Activated CD8-positive, alpha-beta memory T cell treated with anti-CD3 and anti-CD28 coated beads for 36 hours (primary cell): ENCODE measurements around the gene RAPGEF4. TPM values are rescaled to one million over a fixed set of nuclear protein-coding genes. Genes with fewer than 3 reads are reported as not detected.
"Not testable (repeated sequence)": the region's sequence is repeated elsewhere in the genome, so short reads cannot be mapped to it uniquely, and the experiment has no call there.

ENCODE experiments used
- CTCF ChIA-PET: fragments of 350-600 bp; sonication (Branson Sonifier 250); formaldehyde crosslinking; loops from one replicate; lab custom pipeline; 2021; ENCODE audit warnings: antibody characterized with exemption; lab: Charles Lee
- POLR2A ChIA-PET: fragments of 350-600 bp; sonication (Branson Sonifier 250); formaldehyde crosslinking; loops from one replicate; lab custom pipeline; 2021; ENCODE audit warnings: antibody characterized with exemption; lab: Charles Lee
- total RNA-seq, 2 experiments: library from RNA; stranded (reverse); gene quantifications; one replicate each; pipeline ENCODE4 v1.2.3, GENCODE V29; 2021

RAPGEF4 gene
- total RNA-seq, 2 experiments from 2014 or later, result not detected

DNA sequence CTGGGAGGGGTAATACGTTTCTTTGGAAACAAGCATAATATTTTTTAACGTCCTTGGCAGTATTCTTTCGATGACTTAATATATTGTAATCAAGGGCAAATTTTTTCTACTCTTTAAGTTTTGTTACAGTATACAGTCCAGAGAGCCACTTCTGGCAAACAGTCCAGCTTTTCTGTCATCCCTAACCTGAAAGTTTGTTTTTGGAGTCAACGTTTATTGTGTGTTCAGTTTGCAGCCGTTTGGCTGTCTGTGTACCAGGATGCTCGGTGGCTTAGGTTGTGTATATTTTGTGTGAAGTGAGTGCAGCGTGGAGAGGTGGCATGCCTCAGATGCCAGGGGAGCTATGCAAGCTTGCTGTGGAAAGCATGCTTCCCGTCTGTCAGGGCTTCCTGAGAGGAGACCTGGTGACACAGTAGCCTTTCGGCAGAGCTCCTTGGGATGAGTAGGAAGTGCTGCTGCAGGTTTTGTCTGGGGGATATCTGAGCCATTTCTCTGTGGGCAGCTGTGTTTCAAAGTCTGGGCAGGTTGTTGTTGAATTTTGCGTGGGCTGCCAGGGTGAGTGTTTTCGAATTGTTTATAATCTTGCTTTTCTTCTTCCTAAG lies 354.7 kb downstream of the RAPGEF4 start:
- CTCF ChIA-PET, result no interaction called here
- POLR2A ChIA-PET, result no interaction called here

DNA sequence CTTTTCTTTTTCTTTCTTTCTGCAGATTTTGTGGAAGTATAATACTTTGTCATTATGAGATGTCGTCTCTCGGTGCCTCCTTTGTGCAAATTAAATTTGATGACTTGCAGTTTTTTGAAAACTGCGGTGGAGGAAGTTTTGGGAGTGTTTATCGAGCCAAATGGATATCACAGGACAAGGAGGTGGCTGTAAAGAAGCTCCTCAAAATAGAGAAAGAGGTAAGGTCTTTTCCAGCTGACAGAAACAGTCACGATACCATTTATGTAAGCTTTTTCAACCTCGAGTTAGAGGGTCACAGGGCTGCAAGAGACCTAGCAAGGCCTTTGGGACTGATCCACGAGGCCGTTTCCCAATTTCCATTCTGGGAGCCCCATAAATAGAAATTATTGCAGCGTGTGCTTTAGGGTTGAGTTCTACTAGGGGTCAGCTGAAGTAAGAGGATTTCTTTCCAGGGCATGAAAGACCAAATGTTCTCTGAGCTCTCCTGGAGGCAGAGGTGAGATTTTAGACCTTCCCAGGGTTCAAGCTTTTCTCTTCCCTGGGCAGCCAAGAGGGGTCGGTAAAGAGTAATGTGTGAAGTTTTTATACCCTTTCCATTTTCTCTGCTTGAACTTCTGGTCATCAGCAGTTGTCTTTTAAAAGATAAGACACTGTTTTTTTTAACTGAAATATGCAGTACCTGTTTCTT lies 355.5 kb downstream of the RAPGEF4 start:
- ChIA-PET POLR2A (no interaction called here), CTCF (interaction anchor here (1.0 kb wide), 1 partner anchor 120 kb away, joined by 4 read pairs; no protein-coding TSS in a partner anchor)

DNA sequence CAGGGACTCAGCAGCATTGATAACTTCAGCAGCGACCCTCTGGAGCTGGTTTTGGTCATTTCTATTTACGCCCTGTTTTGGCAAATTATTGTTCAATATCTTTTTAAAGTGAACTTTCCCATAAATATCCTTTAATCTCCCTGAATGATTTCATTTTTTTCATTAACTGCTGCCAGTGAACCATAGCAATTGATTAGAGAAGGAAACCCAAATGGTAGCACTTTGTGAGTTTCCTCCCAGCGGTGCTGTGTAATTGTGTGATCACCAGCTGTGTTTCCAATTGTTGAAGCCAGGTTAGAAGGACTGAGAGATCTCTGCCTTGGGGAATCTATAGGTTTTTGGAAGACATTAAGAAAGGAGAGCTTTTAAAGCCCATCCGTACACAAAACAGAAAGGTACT lies 356.3 kb downstream of the RAPGEF4 start:
- POLR2A ChIA-PET, result no interaction called here
- CTCF ChIA-PET, result interaction anchor here (0.9 to 1.0 kb wide), 2 partner anchors 30 to 119 kb away, joined by 3 to 4 read pairs; no protein-coding TSS in a partner anchor

DNA sequence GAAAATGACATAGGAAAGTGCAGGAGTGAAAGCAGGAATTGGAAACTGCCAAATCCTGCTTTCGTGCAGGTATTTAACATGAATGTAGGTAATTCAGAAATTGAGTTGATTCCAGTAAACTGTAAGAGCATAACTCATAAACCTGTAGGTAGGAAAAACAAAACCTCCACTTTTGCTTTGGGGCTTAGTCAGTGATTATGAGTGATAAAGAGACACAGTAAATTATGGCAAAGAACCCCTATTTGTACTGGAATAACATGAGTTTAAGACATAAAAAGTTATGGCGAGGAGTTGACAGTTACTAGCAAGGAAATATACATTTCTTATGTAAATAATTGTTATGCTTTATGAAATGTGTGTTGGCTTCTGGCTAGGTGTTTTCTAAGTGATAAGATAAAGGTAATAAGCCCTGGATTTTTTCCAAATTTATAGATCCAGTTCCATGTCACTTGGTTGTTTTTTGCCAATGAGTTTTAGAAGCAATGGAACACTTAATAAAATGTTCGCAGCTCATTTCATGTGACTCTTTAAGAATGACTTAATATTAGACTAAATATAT lies 357.3 kb downstream of the RAPGEF4 start:
- ChIA-PET POLR2A (no interaction called here), CTCF (no interaction called here)

DNA sequence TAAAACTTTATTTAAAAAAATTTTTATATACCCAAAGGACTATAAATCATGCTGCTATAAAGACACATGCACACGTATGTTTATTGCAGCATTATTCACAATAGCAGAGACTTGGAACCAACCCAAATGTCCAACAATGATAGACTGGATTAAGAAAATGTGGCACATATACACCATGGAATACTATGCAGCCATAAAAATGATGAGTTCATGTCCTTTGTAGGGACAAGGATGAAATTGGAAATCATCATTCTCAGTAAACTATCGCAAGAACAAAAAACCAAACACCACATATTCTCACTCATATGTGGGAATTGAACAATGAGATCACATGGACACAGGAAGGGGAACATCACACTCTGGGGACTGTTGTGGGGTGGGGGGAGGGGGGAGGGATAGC lies 358.0 kb downstream of the RAPGEF4 start:
- CTCF ChIA-PET, POLR2A ChIA-PET: not testable (repeated sequence)

DNA sequence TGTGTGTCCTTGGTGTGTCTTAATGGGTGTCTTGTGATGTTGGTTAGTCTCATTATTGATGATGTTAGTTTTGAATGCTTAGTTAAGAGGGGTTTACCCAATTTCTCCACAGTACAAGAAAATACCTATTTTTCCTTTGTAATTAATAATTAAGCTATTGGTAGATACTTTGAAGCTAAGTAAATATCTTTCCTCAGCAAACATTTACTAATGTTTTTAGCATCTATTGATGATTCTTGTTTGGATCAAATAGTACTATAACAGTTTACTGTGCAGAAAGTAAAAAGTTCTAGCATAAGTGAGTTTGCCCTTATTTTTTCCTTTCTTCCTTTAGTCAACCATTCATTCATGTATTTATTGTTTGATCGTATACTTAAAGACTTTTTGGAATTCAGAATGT lies 359.1 kb downstream of the RAPGEF4 start:
- ChIA-PET CTCF (no interaction called here), POLR2A (no interaction called here)

DNA sequence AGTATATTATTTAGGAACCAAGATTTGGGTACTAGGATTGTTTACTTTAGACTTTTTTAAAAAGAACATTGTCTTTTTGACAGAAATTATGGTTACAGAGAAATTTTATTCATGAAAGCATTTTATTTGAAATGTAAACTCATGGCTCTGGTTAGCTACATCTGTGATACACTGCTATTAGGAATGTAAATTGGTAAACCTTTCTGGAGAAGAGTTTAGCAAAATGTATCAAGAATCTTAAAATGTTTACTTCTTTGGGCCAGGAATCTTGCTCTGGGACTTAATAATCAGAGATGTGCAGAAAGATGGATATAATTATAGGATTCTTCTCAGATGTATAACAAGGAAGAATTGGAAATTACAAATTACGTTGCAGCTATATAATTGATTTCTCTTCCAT lies 359.7 kb downstream of the RAPGEF4 start:
- CTCF ChIA-PET, result no interaction called here
- POLR2A ChIA-PET, result no interaction called here

DNA sequence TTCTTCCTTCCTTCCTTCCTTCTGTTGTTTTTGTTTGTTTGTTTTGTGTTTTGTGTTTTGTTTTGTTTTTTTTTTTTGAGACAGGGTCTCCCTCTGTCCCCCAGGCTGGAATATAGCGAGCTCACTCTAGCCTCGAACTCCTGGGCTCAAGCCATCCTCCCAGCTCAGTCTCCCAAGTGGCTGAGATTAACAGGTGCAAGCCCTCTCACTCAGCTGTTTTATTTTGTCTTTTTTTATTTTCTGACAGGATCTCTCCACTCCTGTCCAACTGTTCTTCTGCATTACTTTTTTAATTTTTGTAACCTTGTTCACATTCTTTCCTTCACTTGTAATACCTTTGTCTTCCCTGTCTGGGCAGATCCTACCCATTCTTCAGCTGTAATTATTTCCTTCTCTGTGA lies 363.6 kb downstream of the RAPGEF4 start:
- ChIA-PET CTCF (no interaction called here), POLR2A (no interaction called here)

DNA sequence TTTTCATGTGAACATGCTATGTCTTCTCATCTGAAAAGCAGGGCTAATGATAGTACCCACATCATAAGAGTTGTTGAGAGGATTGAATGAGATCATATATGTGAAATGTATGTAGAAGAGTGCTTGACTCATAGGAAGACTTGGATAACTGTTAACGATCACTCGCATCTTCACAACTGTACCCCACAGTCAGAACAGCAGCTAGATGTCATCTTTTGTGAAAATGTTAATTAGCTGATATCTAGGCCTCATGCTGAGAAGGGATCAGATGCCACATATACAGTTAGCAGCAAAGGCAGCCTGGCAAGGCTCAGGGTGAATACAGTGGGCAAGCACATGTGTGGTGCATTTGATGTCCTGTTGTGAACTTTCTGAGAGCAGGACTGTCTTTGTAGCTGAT lies 364.2 kb downstream of the RAPGEF4 start:
- ChIA-PET CTCF (interaction anchor here (0.6 kb wide), 1 partner anchor 45 kb away, joined by 3 read pairs; no protein-coding TSS in a partner anchor), POLR2A (no interaction called here)

DNA sequence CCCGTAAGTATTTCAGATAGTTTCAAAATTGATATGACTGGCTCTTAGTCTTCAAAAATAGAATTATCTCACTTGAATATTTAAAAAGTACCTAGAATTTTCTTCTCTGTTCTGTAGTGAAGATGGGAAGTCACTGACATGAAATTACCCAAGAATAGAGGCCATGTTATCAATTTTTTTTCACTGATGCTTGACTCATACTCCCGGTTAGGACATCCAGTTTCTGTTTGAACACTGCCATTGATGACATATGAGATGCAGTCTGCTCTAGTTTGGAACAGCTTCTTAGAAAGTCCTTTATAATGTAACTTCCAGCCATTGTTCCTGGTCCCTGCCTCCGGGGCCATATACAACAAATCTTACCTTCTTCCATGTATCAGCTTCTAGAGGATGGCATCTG lies 366.0 kb downstream of the RAPGEF4 start:
- POLR2A ChIA-PET, result no interaction called here
- CTCF ChIA-PET, result no interaction called here

Other genes with a start within 250 kb of the RAPGEF4 start
- gene PDK1, start 179.8 kb upstream of the RAPGEF4 start, total RNA-seq, result 10 to 100 TPM; 33.9 to 35.1 TPM